NT2/D1 (cell line): ENCODE measurements around the gene METTL1.

Experiments used
- DNase-seq: peaks from one replicate; pipeline ENCODE4 v3.0.0-alpha.2; 2011; ENCODE audit warnings: low read depth, low spot score
- H3K27me3 ChIP-seq: 2 replicates; pipeline ENCODE4 v1.6.0; 2011; ENCODE audit warnings: mild to moderate bottlenecking; ENCODE audit not compliant: insufficient read length, insufficient read depth
- H3K36me3 ChIP-seq: 2 replicates; pipeline ENCODE4 v1.6.1; 2011; ENCODE audit warnings: mild to moderate bottlenecking, low read length, mixed read lengths; ENCODE audit not compliant: insufficient read depth, insufficient read length
- H3K4me1 ChIP-seq: 2 replicates; pipeline ENCODE4 v1.5.1; 2011; ENCODE audit not compliant: insufficient read depth, insufficient read length
- H3K4me3 ChIP-seq: 2 replicates; pipeline ENCODE4 v1.5.1; 2011; ENCODE audit warnings: low read depth; ENCODE audit not compliant: insufficient read length
- H3K9ac ChIP-seq: 2 replicates; pipeline ENCODE4 v1.6.0; 2011; ENCODE audit warnings: low read depth; ENCODE audit not compliant: insufficient read length
- H3K9me3 ChIP-seq: 2 replicates; pipeline ENCODE4 v1.5.1; 2011; ENCODE audit warnings: mild to moderate bottlenecking, low read length; ENCODE audit not compliant: insufficient read depth
- SUZ12 ChIP-seq: IDR thresholded peaks from 2 replicates; pipeline ENCODE4 v1.6.1; 2011; ENCODE audit not compliant: insufficient read length, insufficient read depth; ENCODE audit errors: extremely low read depth
- YY1 ChIP-seq: IDR thresholded peaks from 2 replicates; pipeline ENCODE4 v1.6.1; 2011; ENCODE audit not compliant: insufficient read length, insufficient read depth
- ZNF274 ChIP-seq: IDR thresholded peaks from 2 replicates; pipeline ENCODE4 v1.6.1; 2011; ENCODE audit warnings: mild to moderate bottlenecking, low read depth, low read length

METTL1 gene

GRCh38 chr12:57757771-57758170 is 14.1 kb downstream of the METTL1 start:
- H3K27me3 ChIP-seq: peaks cover 61% of the 10 kb centered on the region
- no peak for TF ChIP-seq YY1

GRCh38 chr12:57756406-57757341 is 15.2 kb downstream of the METTL1 start:
- TF ChIP-seq ZNF274 (no peak), YY1 (no peak), SUZ12 (no peak)
- no peak for DNase-seq
- peak overlapping the region; percentile 61 for H3K9ac ChIP-seq

More at GRCh38 chr12:57757771-57758170, 14.1 kb downstream of the METTL1 start:
- Histone ChIP-seq H3K4me3 (no peak overlapping the region), H3K9ac (no peak overlapping the region), H3K9me3 (no peaks in the 10 kb centered on the region), H3K36me3 (peaks cover 5% of the 10 kb centered on the region), H3K4me1 (peaks cover 2% of the 10 kb centered on the region)
- no peak for DNase-seq

GRCh38 chr12:57755454-57756372 is 16.2 kb downstream of the METTL1 start:
- no peak for DNase-seq
- peak overlapping the region; percentile 35 for H3K4me3 ChIP-seq
- TF ChIP-seq ZNF274 (no peak), SUZ12 (peak; percentile 83), YY1 (no peak)
- H3K4me1 ChIP-seq: peaks cover 6% of the 10 kb centered on the region
- peaks cover 8% of the 10 kb centered on the region for H3K36me3 ChIP-seq
- H3K27me3 ChIP-seq: peaks cover 60% of the 10 kb centered on the region
- H3K9me3 ChIP-seq: no peaks in the 10 kb centered on the region
- peak overlapping the region; percentile 44 for H3K9ac ChIP-seq

More at GRCh38 chr12:57756406-57757341, 15.2 kb downstream of the METTL1 start:
- Histone ChIP-seq H3K4me3 (no peak overlapping the region), H3K9me3 (no peaks in the 10 kb centered on the region), H3K36me3 (no peaks in the 10 kb centered on the region), H3K27me3 (peaks cover 63% of the 10 kb centered on the region), H3K4me1 (peaks cover 2% of the 10 kb centered on the region)

GRCh38 chr12:57755194-57755453 is 16.8 kb downstream of the METTL1 start:
- peaks cover 60% of the 10 kb centered on the region for H3K27me3 ChIP-seq
- DNase-seq: no peak
- no peak overlapping the region for H3K9ac ChIP-seq
- no peak for TF ChIP-seq SUZ12
- no peak for TF ChIP-seq ZNF274
- TF ChIP-seq YY1: no peak
- no peaks in the 10 kb centered on the region for H3K9me3 ChIP-seq
- H3K4me3 ChIP-seq: peak overlapping the region; percentile 31
- H3K36me3 ChIP-seq: peaks cover 14% of the 10 kb centered on the region
- H3K4me1 ChIP-seq: peaks cover 7% of the 10 kb centered on the region

GRCh38 chr12:57754411-57755193 is 17.3 kb downstream of the METTL1 start, which contains the start of gene MARCHF9:
Gene MARCHF9 (plus strand): TSS chr12:57755103. CDS start chr12:57755529, 426 bp downstream.
- DNase-seq: no peak
- peaks cover 60% of the 10 kb centered on the region for H3K27me3 ChIP-seq

GRCh38 chr12:57753756-57754337 is 18.1 kb downstream of the METTL1 start:
- Histone ChIP-seq H3K27me3 (peaks cover 57% of the 10 kb centered on the region), H3K36me3 (peaks cover 27% of the 10 kb centered on the region), H3K4me1 (peaks cover 7% of the 10 kb centered on the region), H3K9ac (no peak overlapping the region), H3K9me3 (no peaks in the 10 kb centered on the region), H3K4me3 (no peak overlapping the region)
- DNase-seq: no peak
- TF ChIP-seq SUZ12 (no peak), ZNF274 (no peak), YY1 (no peak)

More at GRCh38 chr12:57754411-57755193, 17.3 kb downstream of the METTL1 start, which contains the start of gene MARCHF9:
- H3K4me1 ChIP-seq: peaks cover 7% of the 10 kb centered on the region
- H3K9me3 ChIP-seq: no peaks in the 10 kb centered on the region
- TF ChIP-seq ZNF274: no peak
- TF ChIP-seq YY1: no peak
- TF ChIP-seq SUZ12: no peak
- peaks cover 20% of the 10 kb centered on the region for H3K36me3 ChIP-seq
- H3K9ac ChIP-seq: peak within 1 kb of the TSS; percentile 44
- H3K4me3 ChIP-seq: peak within 1 kb of the TSS; percentile 55
